Upper lobe of left lung (tissue), 6 donors: Measurements from ENCODE around the gene EML5. TPM values are rescaled to one million over a fixed set of nuclear protein-coding genes. Genes with fewer than 3 reads are reported as not detected.

ENCODE experiments used
- ATAC-seq, 2 donors: fragments of 200-7000 bp; cut with Tn5 transposase; one replicate each; pipeline ENCODE4 v1.9.1; 2022; ENCODE audit warnings: mild to moderate bottlenecking in 2 of 2, moderate library complexity in 2 of 2; ENCODE audit not compliant: low FRiP score in 2 of 2
- DNase-seq, 2 donors: peaks; one replicate each; pipeline ENCODE4 v3.0.0-alpha.2; 2019 to 2020
- H3K27ac ChIP-seq, 4 donors: fragments of 200-600 bp; sonication (generic); one replicate each; pipeline ENCODE4 v1.5.1; 2016 to 2019
- H3K27me3 ChIP-seq, 4 donors: fragments of 200-600 bp; sonication (generic); one replicate each; pipeline ENCODE4 v1.5.1; 2017 to 2019
- H3K36me3 ChIP-seq, 4 donors: fragments of 200-600 bp; sonication (generic); one replicate each; pipeline ENCODE4 v1.5.1; 2016 to 2019
- H3K4me1 ChIP-seq, 4 donors: fragments of 200-600 bp; sonication (generic); one replicate each; pipeline ENCODE4 v1.5.1; 2018 to 2019
- H3K4me3 ChIP-seq, 4 donors: fragments of 200-600 bp; sonication (generic); one replicate each; pipeline ENCODE4 v1.5.1; 2017 to 2019; ENCODE audit warnings: mild to moderate bottlenecking in 2 of 4, moderate library complexity in 1 of 4
- H3K9me3 ChIP-seq, 4 donors: fragments of 200-600 bp; sonication (generic); one replicate each; pipeline ENCODE4 v1.5.1; 2018 to 2019
- CTCF ChIP-seq, 6 experiments: fragments of 450-650 bp in 4 of 6; fragments of 200-600 bp in 2 of 6; sonication (generic) in 2 of 6; IDR thresholded peaks; one replicate each; pipeline ENCODE4 v1.5.1; 2016 to 2019; ENCODE audit warnings: antibody characterized with exemption in 6 of 6
- EP300 ChIP-seq, 4 donors: sonication (generic); formaldehyde crosslinking; IDR thresholded peaks; one replicate each; pipeline ENCODE4 v1.5.1; 2017; ENCODE audit warnings: antibody characterized with exemption in 4 of 4, control low read depth in 2 of 4
- POLR2A ChIP-seq, 4 donors: fragments of 450-650 bp; IDR thresholded peaks; one replicate each; pipeline ENCODE4 v1.5.1; 2016 to 2017; ENCODE audit warnings: antibody characterized with exemption in 4 of 4, mild to moderate bottlenecking in 2 of 4
- POLR2AphosphoS5 ChIP-seq, 2 donors: sonication (generic); formaldehyde crosslinking; IDR thresholded peaks; one replicate each; pipeline ENCODE4 v1.5.1; 2017; ENCODE audit warnings: antibody characterized with exemption in 2 of 2
- WGBS, 2 donors: methylation state at CpG; one replicate each; pipeline ENCODE4 v1.1.5; 2017 to 2018; 5-methylcytosine and 5-hydroxymethylcytosine counted together
- total RNA-seq, 6 donors: library from RNA; depleted of rRNA in 4 of 6; stranded (reverse); fragments of >200 nt in 4 of 6; gene quantifications; one replicate each; pipeline versions ENCODE4 v1.1.0 to v1.2.1, GENCODE V29; 2016 to 2021
- donor health status: DM: no; HTN: no; CAD: no; lungs with moderate emphysema.
- donor health status: DM: no; HTN: yes; CAD: no; lungs with severe emphysema.

EML5 gene
- total RNA-seq, 6 donors from 2014 or later: 0.98 to 10.5 (median 3.3) TPM

GRCh38 chr14:88568196-88568595 lies 224.6 kb downstream of the EML5 start:
- H3K9me3 ChIP-seq: no peaks in the 10 kb centered on the region
- WGBS, 2 donors: 60 to 72% methylated on average over 3 of the region's 3 CpGs
- peaks cover 11 to 24% (median 12%) of the 10 kb centered on the region in 4 donors for H3K4me1 ChIP-seq
- H3K27me3 ChIP-seq: no peaks in the 10 kb centered on the region
- peaks cover 18 to 57% (median 43%) of the 10 kb centered on the region in 4 donors for H3K36me3 ChIP-seq
- no peak overlapping the region for H3K27ac ChIP-seq
- ATAC-seq: no peak
- no peak for TF ChIP-seq POLR2A (IDR thresholded peaks at IDR 0.05)
- TF ChIP-seq CTCF (IDR thresholded peaks at IDR 0.05): no peak
- TF ChIP-seq EP300 (IDR thresholded peaks at IDR 0.05): no peak
- no peak for TF ChIP-seq POLR2AphosphoS5 (IDR thresholded peaks at IDR 0.05)
- no peak overlapping the region for H3K4me3 ChIP-seq
- DNase-seq: no peak

GRCh38 chr14:88565427-88565826 lies 227.3 kb downstream of the EML5 start:
- ATAC-seq (no peak), DNase-seq (no peak)
- H3K36me3 ChIP-seq: peaks cover 12 to 30% (median 22%) of the 10 kb centered on the region in 4 donors
- H3K27ac ChIP-seq: no peak overlapping the region
- H3K4me3 ChIP-seq: no peak overlapping the region
- no peaks in the 10 kb centered on the region for H3K27me3 ChIP-seq
- 88% methylated on average over 5 of the region's 5 CpGs for WGBS, 2 donors
- TF ChIP-seq CTCF (IDR thresholded peaks at IDR 0.05): no peak
- TF ChIP-seq POLR2A (IDR thresholded peaks at IDR 0.05): no peak
- TF ChIP-seq POLR2AphosphoS5 (IDR thresholded peaks at IDR 0.05): no peak
- TF ChIP-seq EP300 (IDR thresholded peaks at IDR 0.05): no peak
- H3K4me1 ChIP-seq: peaks cover 16 to 30% (median 16%) of the 10 kb centered on the region in 4 donors
- H3K9me3 ChIP-seq: no peaks in the 10 kb centered on the region

- Histone ChIP-seq H3K4me1 (peaks cover 16 to 30% (median 16%) of the 10 kb centered on the region in 4 donors), H3K27ac (peak overlapping the region in 2 of 4 donors; percentile 92 to 97), H3K9me3 (no peaks in the 10 kb centered on the region), H3K36me3 (peaks cover 8 to 14% (median 10%) of the 10 kb centered on the region in 4 donors), H3K4me3 (peak overlapping the region; percentile 73 to 100 (median 93)), H3K27me3 (no peaks in the 10 kb centered on the region)
- TF ChIP-seq POLR2AphosphoS5 (IDR thresholded peaks at IDR 0.05) (no peak), POLR2A (IDR thresholded peaks at IDR 0.05) (no peak), CTCF (IDR thresholded peaks at IDR 0.05) (no peak), EP300 (IDR thresholded peaks at IDR 0.05) (no peak)
- no peak for DNase-seq
- WGBS, 2 donors: 25 to 44% methylated on average over 7 of the region's 7 CpGs
- no peak for ATAC-seq
These were observed 228.9 kb downstream of the EML5 start for GRCh38 chr14:88563845-88564244.

GRCh38 chr14:88562831-88563686 lies 229.7 kb downstream of the EML5 start, which contains the start of gene ZC3H14:
ZC3H14 (plus strand) TSS chr14:88563037; CDS start chr14:88563134, 97 bp downstream.
- peak; percentile 78 to 98 for DNase-seq
- peak within 1 kb of the TSS; percentile 73 to 100 (median 93) for H3K4me3 ChIP-seq
- no peaks in the 10 kb centered on the region for H3K27me3 ChIP-seq
- peak within 1 kb of the TSS; percentile 90 to 97 (median 94) for H3K27ac ChIP-seq
- ATAC-seq: peak; percentile 97 to 99
- 0% methylated on average over 36 to 57 of the region's 99 CpGs for WGBS, 2 donors
- peaks cover 0 to 6% (median 3%) of the 10 kb centered on the region in 4 donors for H3K36me3 ChIP-seq
- no peaks in the 10 kb centered on the region for H3K9me3 ChIP-seq
- TF ChIP-seq POLR2AphosphoS5 (IDR thresholded peaks at IDR 0.05) (peak; percentile 71 to 88), POLR2A (IDR thresholded peaks at IDR 0.05) (peak in 3 of 4 donors; percentile 43 to 91 (median 72)), CTCF (IDR thresholded peaks at IDR 0.05) (no peak), EP300 (IDR thresholded peaks at IDR 0.05) (no peak)
- peaks cover 16 to 30% (median 16%) of the 10 kb centered on the region in 4 donors for H3K4me1 ChIP-seq
